Activated T-helper 1 cell treated with anti-CD3 and anti-CD28 coated beads, Interleukin-12 subunit alpha, Interleukin-12 subunit beta, Interleukin-2, Interleukin-4 antibody, amounts not matched to agents 30 ng/mL and 10 ng/mL and 1 ng/mL, durations not matched to agents 14 hours and 24 hours and 36 hours (primary cell): ENCODE results near the gene ZIC1. TPM values are rescaled to one million over a fixed set of nuclear protein-coding genes. Genes with fewer than 3 reads are reported as not detected.

ENCODE experiments used
- DNase-seq: peaks from one replicate; pipeline ENCODE4 v3.0.0; 2021; ENCODE audit warnings: low spot score
- H3K27ac Mint-ChIP-seq: one replicate; pipeline ENCODE4 v1.8.0; 2021; ENCODE audit warnings: mild to moderate bottlenecking, mixed read lengths
- H3K27me3 Mint-ChIP-seq: one replicate; pipeline ENCODE4 v1.8.0; 2022; ENCODE audit warnings: mild to moderate bottlenecking, moderate library complexity, mixed read lengths; ENCODE audit not compliant: insufficient read depth
- H3K36me3 Mint-ChIP-seq: one replicate; pipeline ENCODE4 v1.8.0; 2021; ENCODE audit warnings: low read depth, mixed read lengths
- H3K4me1 Mint-ChIP-seq: one replicate; pipeline ENCODE4 v1.8.0; 2021; ENCODE audit warnings: low read depth, mixed read lengths
- H3K4me3 Mint-ChIP-seq: one replicate; pipeline ENCODE4 v1.8.0; 2021; ENCODE audit warnings: mild to moderate bottlenecking, moderate library complexity, mixed read lengths
- H3K9me3 Mint-ChIP-seq: one replicate; pipeline ENCODE4 v1.8.0; 2021; ENCODE audit warnings: mixed read lengths
- intact Hi-C: fragments of 100-400 bp; cut with micrococcal nuclease; formaldehyde crosslinking; loops from one replicate; pipeline ENCODE4 v1.15.1; 2024
- total RNA-seq: library from RNA; stranded (reverse); gene quantifications from 2 replicates; pipeline ENCODE4 v1.2.3, GENCODE V29; 2022

ZIC1 gene
- total RNA-seq, 1 donor from 2014 or later: not detected

DNA sequence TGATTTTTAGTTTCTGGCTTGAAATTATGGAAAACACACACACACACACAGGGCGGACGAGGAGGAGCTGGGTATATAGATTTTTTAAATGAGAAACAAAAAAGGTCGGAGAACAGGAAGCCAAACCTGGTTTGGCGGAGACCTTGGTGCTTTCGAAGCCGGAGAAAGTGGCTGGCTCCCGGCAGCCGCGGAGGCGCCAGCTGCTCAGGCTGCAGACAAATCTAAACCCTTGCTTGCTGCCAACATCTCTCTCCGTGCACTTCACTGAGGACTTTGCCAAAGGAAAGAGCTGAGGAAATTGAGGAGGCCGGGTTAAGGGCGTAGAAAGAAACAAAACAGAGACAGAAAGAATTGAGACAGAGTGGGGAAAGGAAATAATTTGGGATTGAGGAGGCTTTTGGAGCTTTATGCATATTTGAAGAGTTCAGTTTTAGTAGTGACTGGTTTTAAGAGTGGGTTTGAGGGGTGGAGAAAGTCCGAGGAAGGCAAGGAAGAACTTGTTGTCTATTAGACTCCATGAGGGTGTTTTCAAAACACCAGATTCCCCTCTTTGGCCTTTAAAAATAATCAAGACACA lies 2.2 kb downstream of the ZIC1 start:
- Mint-ChIP-seq H3K27me3 (peaks cover 69% of the 10 kb centered on the region), H3K9me3 (peaks cover 19% of the 10 kb centered on the region), H3K4me1 (peaks cover 6% of the 10 kb centered on the region), H3K36me3 (peaks cover 5% of the 10 kb centered on the region), H3K27ac (peak overlapping the region; percentile 69), H3K4me3 (peak overlapping the region; percentile 37)
- no peak for DNase-seq
- intact Hi-C loops: no loop called here

DNA sequence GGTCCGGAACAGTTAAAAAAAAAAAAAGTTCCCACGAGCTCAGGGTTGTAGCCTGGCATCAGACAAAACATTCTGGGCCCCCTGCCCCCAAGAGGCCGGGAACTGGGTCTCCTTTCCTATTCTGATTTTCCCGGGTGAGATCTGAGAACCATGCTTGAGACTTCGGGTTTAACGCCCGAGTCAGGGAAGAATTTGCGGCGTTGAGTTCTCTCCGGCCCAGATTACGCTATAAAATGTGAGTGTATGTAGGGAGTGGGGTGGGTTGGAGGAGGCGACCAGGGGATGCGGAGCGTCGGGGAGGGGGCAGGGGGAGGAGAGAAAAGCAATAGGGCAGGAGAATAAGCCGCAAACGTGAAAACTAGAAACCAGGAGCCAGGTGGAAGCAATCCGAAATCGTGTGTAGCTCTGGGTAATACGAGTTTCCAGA lies 2.7 kb downstream of the ZIC1 start:
- Mint-ChIP-seq H3K4me3 (no peak overlapping the region), H3K9me3 (peaks cover 19% of the 10 kb centered on the region), H3K36me3 (peaks cover 5% of the 10 kb centered on the region), H3K27ac (peak overlapping the region; percentile 69), H3K4me1 (peaks cover 6% of the 10 kb centered on the region), H3K27me3 (peaks cover 67% of the 10 kb centered on the region)
- intact Hi-C loops: no loop called here
- no peak for DNase-seq

DNA sequence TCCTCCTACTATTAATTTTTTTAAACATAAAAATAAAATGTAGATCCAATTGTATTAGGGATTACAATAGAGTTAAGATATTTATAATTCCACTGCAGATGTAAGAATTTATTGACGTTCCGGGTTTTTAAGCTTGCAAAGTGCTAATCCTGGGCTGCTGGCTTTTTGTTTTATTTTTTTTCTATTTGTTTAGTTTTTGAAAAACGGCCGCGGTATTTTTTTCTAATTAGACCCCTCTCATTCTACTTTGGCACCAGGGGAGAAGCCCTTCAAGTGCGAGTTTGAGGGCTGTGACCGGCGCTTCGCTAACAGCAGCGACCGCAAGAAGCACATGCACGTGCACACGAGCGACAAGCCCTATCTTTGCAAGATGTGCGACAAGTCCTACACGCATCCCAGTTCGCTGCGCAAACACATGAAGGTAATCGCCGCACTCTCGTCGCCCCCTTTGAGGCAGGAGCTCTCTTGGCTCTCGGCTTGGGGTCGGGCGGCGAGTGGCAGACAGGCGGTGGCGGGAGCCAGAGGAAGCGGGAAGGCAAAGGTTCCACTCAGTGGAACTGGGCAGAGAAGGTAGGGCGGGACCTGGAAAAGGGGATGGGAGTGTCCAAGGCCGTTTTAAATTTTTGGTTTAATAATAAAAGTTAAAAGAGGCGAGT lies 3.2 kb downstream of the ZIC1 start:
- H3K36me3 Mint-ChIP-seq: peaks cover 5% of the 10 kb centered on the region
- H3K27me3 Mint-ChIP-seq: peaks cover 69% of the 10 kb centered on the region
- no peak for DNase-seq
- H3K27ac Mint-ChIP-seq: peak overlapping the region; percentile 70
- no peak overlapping the region for H3K4me3 Mint-ChIP-seq
- H3K4me1 Mint-ChIP-seq: peaks cover 6% of the 10 kb centered on the region
- peaks cover 19% of the 10 kb centered on the region for H3K9me3 Mint-ChIP-seq
- intact Hi-C loops: no loop called here

DNA sequence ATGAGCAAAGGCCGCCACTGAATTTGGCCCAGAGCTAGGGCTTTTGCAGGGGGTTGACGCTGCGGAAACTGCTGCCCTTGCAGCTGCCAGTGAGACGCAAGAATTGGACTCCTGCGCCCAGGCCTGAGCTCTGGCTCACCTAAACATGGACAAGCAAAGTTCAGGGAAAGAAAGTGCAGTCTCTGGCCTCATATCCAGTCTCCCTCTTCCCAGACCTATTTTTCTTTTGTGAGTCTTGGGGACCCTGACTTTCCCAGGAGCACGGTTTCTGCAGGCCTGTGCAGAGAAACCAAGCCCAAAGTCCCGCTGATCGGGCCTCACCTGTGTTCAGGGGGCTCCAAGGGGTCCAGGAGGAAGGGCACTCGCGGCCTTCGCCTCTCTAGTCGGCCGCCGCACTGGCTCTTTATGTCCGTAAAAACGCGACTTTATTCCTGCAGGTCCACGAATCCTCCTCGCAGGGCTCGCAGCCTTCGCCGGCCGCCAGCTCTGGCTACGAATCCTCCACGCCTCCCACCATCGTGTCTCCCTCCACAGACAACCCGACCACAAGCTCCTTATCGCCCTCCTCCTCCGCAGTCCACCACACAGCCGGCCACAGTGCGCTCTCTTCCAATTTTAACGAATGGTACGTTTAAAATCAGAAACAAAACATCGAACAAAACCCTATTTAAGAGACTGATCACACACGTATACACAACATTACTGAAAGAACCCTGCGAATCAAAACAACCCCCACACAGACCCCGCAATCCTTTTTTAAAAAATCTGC lies 3.9 kb downstream of the ZIC1 start:
- intact Hi-C loops: no loop called here
- peaks cover 12% of the 10 kb centered on the region for H3K9me3 Mint-ChIP-seq
- H3K36me3 Mint-ChIP-seq: peaks cover 4% of the 10 kb centered on the region
- no peak for DNase-seq
- H3K4me3 Mint-ChIP-seq: peak overlapping the region; percentile 5
- H3K27ac Mint-ChIP-seq: peak overlapping the region; percentile 91
- H3K4me1 Mint-ChIP-seq: peaks cover 6% of the 10 kb centered on the region
- H3K27me3 Mint-ChIP-seq: peaks cover 71% of the 10 kb centered on the region

DNA sequence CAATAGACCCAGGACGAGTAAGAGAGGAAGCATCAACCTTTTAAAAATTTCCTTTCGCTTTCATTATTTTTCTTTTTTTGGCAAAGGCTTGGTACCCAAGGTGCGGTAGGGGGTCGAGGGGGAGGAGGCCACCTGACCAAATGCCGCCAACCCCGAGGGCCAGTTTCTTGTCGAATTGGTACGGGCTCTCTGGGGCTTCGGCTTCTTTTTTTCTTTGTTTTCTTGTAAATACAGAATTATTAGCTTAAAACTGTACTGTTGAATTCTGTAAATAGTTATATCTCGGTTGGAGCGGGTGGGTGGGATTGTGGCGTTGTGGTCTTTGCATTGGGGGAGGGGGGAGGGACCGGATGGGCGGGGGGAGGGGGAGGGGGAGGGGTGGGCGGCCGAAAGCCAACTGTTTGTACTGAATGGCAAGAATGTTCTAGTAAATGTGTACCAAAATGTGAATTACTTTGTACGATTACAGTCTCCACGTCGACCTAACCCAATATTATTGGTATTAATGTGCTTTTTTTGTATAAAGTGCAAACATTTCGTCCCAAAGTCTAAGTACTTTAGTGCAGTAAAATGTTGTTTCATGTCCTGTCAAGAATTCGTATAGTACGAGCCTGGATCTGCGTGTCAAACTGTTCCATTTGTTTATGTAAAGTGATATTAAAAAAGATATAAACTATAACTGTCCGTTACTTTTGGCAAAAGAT lies 4.7 kb downstream of the ZIC1 start:
- Mint-ChIP-seq H3K27me3 (peaks cover 71% of the 10 kb centered on the region), H3K4me1 (peaks cover 6% of the 10 kb centered on the region), H3K4me3 (peak overlapping the region; percentile 5), H3K27ac (peak overlapping the region; percentile 91), H3K36me3 (peaks cover 2% of the 10 kb centered on the region), H3K9me3 (peaks cover 5% of the 10 kb centered on the region)
- no peak for DNase-seq
- intact Hi-C loops: loop anchor here (2.0 kb wide), 1 partner anchor 57 kb away; no protein-coding TSS in a partner anchor

DNA sequence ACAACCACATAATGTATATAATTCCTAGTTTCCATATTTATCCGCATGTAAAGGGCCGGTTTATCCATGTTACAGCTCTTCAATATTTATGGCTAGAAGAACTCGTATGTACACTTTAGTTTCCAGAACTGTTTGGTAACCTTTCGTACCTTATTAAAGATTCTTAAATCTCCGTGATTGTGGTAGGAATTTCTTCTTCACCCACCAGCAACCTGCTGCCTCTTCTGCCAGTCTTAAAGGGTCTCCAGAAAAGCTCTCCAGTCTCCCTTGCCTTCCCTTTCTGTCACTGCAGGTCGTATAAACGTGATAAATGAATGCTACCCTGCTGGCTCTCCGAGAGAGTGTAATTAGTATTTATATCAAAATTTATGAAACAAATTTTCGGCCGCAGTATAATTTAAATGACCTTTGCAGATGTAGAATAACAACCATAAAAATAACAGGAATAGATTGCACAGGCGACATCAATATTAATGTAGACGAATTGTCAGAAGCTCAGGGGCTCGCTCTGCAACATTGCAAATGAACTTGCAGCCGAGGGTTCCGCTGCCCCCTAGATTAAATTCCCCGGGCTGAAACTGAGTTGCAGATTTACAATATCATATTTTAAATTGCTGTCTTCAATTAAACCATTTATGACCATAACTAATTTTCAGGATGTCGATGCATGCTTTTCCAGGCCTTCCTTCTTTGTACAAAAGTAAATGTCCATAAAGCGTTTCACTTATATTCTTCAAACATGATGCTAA lies 5.4 kb downstream of the ZIC1 start:
- H3K4me3 Mint-ChIP-seq: no peak overlapping the region
- H3K27ac Mint-ChIP-seq: peak overlapping the region; percentile 67

DNA sequence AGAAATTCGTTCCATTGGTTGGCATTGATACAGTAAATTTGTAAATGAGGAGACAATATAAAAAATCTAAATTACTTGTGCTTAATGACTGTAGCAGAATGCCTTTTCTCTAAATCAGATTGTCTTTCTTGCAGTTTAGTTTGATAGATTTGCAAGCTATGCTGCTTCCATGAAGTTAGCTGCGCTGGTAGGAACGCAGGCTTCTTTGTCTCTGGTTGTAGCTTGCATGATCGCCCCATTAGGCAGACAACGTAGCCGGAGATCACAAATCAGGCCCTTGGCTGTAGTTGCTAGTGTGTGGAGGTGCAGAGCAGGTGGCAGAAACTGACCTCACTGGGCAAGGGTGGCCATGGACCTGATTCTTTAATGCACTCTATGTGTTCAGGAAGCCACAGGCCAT lies 6.1 kb downstream of the ZIC1 start:
- Mint-ChIP-seq H3K27ac (no peak overlapping the region), H3K36me3 (peaks cover 2% of the 10 kb centered on the region), H3K9me3 (peaks cover 4% of the 10 kb centered on the region), H3K4me3 (no peak overlapping the region), H3K4me1 (peaks cover 6% of the 10 kb centered on the region), H3K27me3 (peaks cover 71% of the 10 kb centered on the region)
- intact Hi-C loops: loop anchor here (2.0 kb wide), 1 partner anchor 58 kb away; no protein-coding TSS in a partner anchor
- DNase-seq: no peak

More for the DNA sequence above, 5.4 kb downstream of the ZIC1 start:
- peaks cover 2% of the 10 kb centered on the region for H3K36me3 Mint-ChIP-seq
- intact Hi-C loops: loop anchor here (2.0 kb wide), 1 partner anchor 58 kb away; no protein-coding TSS in a partner anchor
- DNase-seq: no peak
- peaks cover 6% of the 10 kb centered on the region for H3K4me1 Mint-ChIP-seq
- H3K27me3 Mint-ChIP-seq: peaks cover 67% of the 10 kb centered on the region
- H3K9me3 Mint-ChIP-seq: peaks cover 4% of the 10 kb centered on the region

DNA sequence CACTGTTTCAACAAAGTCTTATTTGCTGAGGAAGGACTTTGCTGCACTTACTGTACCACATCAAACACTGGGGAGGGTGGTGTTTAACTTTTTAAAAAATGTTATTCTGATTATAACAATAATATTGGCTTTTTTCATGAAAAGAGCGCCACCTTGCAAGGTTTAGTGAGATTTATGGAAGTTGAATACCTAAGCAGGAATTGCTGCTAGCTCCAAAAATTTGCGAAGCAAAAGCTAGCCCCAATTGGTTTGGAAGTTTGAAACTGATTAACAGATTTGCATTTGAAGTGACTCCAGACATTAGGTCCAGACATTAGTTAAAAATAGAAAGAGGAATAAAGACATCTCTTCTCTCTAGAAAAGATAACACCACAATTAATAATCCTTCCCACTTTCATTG lies 6.7 kb downstream of the ZIC1 start:
- no peak for DNase-seq
- Mint-ChIP-seq H3K4me1 (peaks cover 6% of the 10 kb centered on the region), H3K9me3 (peaks cover 4% of the 10 kb centered on the region), H3K4me3 (no peak overlapping the region), H3K27ac (no peak overlapping the region), H3K36me3 (peaks cover 2% of the 10 kb centered on the region), H3K27me3 (peaks cover 67% of the 10 kb centered on the region)
- intact Hi-C loops: loop anchor here (2.0 kb wide), 1 partner anchor 59 kb away; no protein-coding TSS in a partner anchor

DNA sequence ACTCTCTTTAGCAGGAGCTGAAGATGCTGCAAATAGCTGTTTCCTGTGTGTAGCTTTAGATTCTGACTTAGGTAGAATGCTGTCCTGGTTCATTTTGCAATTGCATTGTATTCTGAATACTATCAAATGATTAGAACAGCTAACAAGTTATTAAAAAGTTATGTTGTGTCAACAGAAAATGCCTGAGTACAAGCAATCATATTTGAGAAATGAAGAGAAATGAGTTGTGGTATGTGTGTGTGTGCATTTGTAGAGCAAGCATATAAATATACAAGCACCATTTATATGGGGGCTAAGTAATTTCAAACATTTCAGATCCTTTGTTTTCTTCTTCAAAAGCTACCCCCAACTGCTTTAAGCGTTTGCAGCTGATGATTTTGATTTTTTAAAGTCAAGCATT lies 7.8 kb downstream of the ZIC1 start:
- intact Hi-C loops: no loop called here
- Mint-ChIP-seq H3K27ac (no peak overlapping the region), H3K4me1 (peaks cover 6% of the 10 kb centered on the region), H3K36me3 (peaks cover 2% of the 10 kb centered on the region), H3K9me3 (peaks cover 4% of the 10 kb centered on the region), H3K27me3 (peaks cover 60% of the 10 kb centered on the region), H3K4me3 (no peak overlapping the region)
- DNase-seq: no peak

DNA sequence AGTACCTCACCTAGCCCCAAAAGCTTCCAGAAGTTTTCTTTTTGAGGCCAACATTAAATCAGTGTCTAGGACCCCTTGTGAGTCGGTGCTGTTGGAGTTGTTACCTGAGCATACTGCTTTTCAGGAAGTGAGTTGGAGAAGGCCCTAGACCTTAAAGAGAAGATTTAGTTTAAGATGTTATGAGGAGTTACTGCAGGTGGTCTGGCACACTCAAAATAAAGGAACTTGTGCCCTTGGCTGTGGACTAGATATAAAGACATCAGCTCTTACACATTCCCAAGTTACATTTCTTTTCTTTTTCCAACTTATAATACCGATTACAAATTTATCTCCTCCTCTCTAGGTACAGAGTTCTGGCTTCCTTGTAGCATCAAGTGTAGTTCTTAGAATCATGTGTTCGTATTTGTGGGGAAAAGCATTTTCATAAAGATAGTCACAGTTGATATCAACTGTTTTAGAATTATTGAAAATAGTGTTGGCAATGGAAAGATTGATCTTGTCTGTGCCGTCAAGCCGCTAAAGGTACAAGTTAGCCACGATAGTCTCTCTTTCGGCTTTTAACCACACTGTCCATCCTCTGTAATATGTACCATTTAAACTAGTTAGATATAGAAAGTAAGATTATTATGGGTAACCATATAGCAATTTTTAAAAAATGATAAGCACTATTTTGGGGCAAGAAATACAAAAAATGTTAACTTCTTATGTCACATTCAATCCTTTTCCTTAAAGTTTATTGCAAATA lies 8.6 kb downstream of the ZIC1 start:
- intact Hi-C loops: no loop called here
- no peak for DNase-seq
- H3K27me3 Mint-ChIP-seq: peaks cover 61% of the 10 kb centered on the region
- H3K36me3 Mint-ChIP-seq: peaks cover 2% of the 10 kb centered on the region
- peaks cover 6% of the 10 kb centered on the region for H3K4me1 Mint-ChIP-seq
- H3K27ac Mint-ChIP-seq: no peak overlapping the region
- H3K9me3 Mint-ChIP-seq: peaks cover 4% of the 10 kb centered on the region
- H3K4me3 Mint-ChIP-seq: no peak overlapping the region

DNA sequence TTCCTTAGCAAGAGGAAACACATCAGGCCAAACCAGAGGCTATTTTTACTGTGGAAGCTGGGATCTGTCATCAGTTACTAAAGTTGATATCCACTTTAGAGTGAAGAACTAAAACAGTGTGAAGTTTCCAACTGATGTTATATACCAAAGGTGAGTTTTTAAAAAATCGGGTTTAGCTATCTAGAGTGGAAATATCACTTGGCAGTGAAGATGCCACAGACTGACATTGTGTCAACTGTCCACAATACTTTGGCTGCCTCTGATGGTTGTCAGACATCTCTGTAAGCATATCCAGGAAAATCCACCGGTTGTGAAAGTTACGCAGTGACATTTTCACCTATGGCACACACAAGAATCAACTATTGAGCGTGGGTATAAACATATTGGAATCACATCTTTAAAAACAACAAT lies 9.2 kb downstream of the ZIC1 start:
- DNase-seq: no peak
- intact Hi-C loops: no loop called here

More for the DNA sequence above, 9.2 kb downstream of the ZIC1 start:
- no peak overlapping the region for H3K4me3 Mint-ChIP-seq
- H3K36me3 Mint-ChIP-seq: peaks cover 1% of the 10 kb centered on the region
- H3K4me1 Mint-ChIP-seq: peaks cover 3% of the 10 kb centered on the region
- H3K27ac Mint-ChIP-seq: no peak overlapping the region
- peaks cover 2% of the 10 kb centered on the region for H3K9me3 Mint-ChIP-seq
- peaks cover 63% of the 10 kb centered on the region for H3K27me3 Mint-ChIP-seq
